Measurements from ENCODE around the gene ZKSCAN7.
"Not testable (repeated sequence)": the region's sequence is repeated elsewhere in the genome, so short reads cannot be mapped to it uniquely, and the experiment has no call there.

Gene ZKSCAN7

DNA sequence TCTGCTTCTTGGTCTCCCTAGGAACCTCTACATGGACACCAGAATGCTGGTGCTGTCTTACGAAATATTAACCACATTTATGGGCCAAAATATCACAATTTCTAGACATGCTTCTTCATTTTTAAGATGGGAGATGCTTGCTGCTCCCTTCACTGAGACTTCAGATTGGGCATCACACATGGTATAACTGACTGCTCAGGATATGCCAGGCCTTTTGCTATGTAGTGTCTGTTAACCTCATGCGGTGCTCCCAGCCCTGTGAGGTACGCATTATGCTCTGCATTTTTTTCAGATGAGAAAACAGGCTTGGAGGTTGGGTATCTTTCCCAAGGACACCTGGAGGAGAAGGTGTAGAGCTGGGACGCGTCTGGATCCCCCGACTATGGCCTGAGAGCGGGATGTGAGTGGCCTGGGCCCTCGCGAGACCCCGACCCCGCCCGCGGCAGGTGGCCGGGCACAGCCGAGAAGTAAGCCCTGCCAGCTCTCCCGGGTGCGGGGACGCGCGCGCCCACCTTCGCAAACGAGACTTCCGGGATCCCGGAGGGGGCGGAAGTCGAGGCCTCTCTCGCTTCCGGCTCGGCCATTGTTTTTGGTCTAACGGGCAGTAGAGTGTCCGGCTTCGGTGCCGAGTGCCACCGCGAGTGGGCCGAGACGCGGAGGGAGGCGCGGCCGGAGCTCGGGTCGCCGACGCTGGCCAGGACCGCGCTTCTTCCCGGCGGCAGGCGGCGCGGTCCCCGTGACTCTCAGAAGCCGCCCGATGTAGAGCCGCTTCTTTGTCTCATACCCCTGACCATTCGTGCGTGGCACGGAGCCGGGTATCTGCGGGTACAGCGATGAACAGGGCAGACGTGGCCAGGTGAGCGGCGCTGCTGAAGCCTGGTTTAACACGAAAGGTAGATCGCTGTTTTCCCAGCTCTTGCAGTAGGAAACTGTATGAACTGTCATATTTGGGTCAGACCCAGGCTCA lies at the start of gene ZKSCAN7:
ZKSCAN7 (plus strand) TSS at position 568 of the 967 bp plus-strand sequence. CDS start 1,855 bp downstream, outside the sequence.
- DNase-seq, result peak; percentile 62 to 96 (median 72)
- intact Hi-C loops (cut with DNase I), result loop anchor here (2.0 kb wide), 1 partner anchor 70 kb away; the partner anchor contains the start of gene ZNF197

DNA sequence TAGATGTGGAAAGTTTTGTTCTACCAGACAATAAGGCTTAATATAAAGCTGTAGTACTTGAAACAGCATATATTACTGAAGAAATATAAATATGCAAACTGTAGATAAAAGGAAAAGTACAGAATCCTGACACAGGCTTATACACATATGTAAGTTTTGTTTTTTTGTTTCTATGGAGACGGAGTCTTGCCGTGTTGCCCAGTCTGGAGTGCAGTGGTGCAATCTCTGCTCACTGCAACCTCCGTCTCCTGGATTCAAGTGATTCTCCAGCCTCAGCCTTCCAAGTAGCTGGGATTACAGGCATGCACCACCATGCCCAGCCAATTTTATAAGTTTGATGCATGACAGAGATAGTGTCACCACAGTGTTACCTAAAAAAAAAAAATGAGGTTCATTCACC lies 48.4 kb upstream of the ZKSCAN7 start:
- no peak for DNase-seq

DNA sequence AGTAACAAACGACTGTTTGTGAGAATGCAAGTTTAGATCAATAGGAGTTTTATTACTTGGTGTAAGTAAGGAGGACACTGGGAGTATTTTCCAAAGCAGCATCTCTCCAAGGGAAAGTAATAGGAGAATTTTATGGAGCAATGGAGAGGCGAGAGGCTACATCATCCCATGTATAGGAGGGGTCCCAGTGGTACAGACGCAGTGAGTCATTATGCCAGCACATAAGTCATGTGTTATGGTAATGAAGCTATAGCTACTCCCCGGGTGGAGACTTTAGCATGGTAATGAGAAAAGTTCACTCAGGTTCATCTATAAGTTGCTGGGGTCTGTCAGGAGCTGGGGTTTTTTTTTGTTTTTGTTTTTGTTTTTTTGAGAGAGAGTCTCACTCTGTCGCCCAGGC lies 48.0 kb upstream of the ZKSCAN7 start:
- no peak for DNase-seq
- intact Hi-C loops (cut with DNase I), result no loop called here

More for the DNA sequence above, 48.4 kb upstream of the ZKSCAN7 start:
- intact Hi-C loops (cut with DNase I), result no loop called here

DNA sequence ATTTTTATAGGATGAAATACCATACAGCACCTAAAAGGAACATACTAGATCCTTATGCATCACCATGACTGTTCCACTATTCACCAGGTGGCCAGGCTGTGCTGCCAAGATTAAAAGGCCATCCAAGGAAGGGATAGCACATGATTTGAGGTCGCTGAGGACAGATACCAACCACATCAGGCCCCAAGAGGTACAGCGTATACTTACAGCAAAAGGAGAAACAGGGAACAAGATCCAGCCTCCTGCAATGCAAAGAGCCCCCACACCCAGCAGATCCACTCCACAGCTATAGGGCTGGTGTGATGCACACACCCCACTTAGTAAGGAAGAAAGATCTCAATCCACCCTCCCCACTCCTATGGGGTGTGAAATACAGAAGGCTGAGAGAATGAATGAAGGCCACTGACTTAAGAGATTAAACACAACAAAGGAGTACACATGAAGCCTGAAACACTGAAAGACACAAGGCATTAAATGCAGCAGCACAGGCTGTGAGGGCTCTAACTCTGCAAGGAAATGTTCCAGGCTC lies 45.5 kb upstream of the ZKSCAN7 start:
- DNase-seq, result no peak

DNA sequence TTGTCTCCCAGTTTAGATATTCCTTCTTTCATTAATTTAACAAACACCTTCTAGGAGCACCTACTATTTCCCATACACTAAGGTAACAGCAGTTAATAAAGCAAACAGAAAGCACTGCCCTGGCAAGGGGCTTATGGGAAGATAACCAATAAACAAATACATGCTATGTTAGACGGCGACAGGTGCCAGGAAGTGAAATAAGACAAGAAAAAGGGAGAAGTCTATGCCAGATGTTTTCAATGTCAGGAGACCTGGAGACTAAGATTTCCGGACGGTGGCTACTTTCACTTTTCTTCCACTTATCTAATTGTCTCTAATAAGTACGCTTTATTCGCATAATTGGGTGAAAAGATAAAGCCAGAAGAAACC lies 45.0 kb upstream of the ZKSCAN7 start:
- intact Hi-C loops (cut with DNase I), result loop anchor here (2.0 kb wide), 1 partner anchor 33 kb away; the partner anchor contains the start of gene ZNF445
- no peak for DNase-seq

More for the DNA sequence above, 45.5 kb upstream of the ZKSCAN7 start:
- intact Hi-C loops (cut with DNase I), result no loop called here

DNA sequence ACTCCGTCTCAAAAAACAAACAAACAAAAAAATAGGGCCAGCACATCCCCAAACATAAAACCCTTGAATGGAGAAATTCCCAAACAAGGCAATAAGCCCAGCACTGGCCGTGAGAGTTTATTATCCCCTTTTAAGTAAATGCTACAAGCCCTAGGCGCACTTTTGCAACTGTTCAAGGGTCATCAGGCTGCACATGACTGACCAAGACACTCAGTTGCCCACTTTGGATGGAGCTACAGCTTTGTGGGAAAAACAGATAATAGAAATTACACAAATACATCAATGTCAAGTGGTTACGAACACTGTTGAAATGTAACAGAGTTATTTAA lies 43.8 kb upstream of the ZKSCAN7 start:
- intact Hi-C loops (cut with DNase I), result loop anchor here (2.0 kb wide), 1 partner anchor 34 kb away; the partner anchor contains the start of gene ZNF445
- no peak for DNase-seq

DNA sequence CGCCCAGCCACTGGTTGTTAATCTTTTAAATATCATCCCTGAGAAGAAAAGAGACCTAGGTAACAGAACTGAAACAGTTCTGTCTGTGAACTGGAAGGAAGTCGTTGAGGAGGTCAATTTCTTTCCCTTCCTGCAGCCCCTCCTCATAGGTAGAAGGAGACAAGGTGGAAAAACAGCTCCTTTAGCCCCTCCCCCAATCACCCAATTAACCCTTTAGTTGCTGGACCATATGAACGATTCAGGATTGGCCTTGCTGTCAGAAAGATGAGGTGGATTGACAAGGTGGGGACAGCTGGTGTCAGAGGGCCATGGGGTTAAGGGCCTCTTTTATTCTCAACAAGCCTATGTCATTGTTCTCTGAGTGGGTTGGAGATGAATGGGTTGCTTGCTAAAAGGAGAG lies 41.5 kb upstream of the ZKSCAN7 start:
- intact Hi-C loops (cut with DNase I), result no loop called here
- no peak for DNase-seq

DNA sequence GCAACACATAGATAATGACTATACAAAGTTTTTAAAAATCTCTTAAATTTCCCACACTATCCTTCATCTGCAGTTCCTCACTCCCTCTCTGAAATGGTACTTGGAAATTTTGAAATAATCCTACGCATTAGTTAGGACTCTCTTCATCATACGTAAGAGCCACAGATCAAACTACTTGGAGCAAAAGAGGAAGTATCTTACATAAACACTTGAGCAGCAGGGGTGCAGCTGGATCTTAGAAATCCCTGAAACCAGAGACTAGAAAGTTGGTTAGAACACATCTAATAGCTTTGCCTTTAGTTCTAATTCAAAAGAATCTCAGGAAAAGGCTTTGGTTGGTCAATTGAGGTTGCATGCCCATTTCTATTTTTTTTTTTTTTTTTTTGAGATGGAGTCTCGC lies 38.8 kb upstream of the ZKSCAN7 start:
- intact Hi-C loops (cut with DNase I), result no loop called here
- no peak for DNase-seq

DNA sequence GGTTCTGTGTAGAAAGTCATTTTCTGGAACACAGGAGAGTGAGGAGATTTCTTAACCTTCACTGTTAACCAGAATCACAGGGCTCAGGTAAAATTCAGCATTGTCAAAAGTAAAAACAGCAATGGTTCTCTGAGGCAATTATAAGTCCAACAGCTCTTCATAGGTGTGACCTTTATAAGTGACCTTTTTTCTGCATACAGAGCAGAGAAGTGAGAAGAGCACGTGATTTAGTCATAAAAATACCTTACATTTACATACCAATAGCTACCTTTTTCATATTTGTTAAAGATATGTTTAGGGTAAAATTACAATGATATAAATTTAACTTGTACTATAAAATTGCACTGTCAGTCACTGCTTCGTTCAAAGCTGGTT lies 36.2 kb upstream of the ZKSCAN7 start:
- intact Hi-C loops (cut with DNase I), result no loop called here

DNA sequence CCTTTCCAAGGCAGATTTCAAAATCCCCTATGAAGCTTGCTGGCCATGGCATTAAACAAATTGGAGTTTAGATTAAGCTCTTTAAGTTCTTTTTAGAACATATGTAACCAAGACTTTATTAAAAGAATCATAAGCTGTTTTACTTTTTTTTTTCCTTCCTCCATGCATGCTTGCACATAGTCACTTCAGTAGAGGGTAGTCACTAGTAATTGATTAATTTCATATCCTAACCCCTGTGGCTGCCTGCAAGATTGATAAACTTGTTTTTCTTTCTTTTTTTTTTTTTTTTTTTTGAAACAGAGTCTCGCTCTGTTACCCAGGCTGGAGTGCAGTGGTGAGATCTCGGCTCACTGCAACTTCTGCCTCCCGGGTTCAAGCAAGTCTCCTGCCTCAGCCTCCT lies 33.3 kb upstream of the ZKSCAN7 start:
- intact Hi-C loops (cut with DNase I), result no loop called here
- DNase-seq, result no peak

More for the DNA sequence above, 36.2 kb upstream of the ZKSCAN7 start:
- no peak for DNase-seq

DNA sequence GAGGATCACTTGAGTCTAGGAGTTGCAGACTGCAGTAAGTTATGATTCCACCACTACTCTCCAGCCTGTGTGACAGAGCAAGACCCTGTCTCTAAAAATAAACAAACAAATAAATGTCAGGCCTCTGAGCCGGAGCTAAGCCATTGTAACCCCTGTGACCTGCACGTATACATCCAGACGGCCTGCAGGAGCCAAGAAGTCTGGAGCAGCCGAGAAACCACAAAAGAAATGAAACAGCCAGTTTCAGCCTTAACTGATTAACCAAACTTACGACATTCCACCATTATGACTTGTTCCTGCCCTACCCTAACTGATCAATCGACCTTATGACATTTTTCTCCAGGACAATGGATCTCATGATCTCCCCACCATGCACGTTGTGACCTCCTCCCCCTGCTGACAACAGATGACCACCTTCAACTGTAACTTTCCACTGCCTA lies 32.5 kb upstream of the ZKSCAN7 start:
- intact Hi-C loops (cut with DNase I), result no loop called here
- DNase-seq, result no peak

DNA sequence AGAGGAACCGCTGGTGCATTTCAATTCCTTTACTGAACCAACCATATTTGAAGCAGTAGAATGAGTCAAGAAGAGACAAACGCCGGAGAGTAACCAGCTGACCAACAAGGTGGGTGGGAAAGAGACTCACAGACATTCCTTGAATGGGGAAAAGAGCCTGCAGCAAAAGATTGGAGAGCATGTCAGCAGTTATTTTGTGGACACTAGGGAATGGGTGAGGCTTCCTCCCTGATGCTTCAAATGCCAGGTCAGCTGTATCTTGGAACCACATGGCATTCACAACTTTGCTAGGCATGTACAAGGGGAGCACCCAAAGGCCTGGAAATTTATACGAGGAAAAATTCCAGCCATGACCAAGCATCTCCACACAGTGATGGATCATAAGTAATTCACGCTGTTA lies 29.9 kb upstream of the ZKSCAN7 start:
- intact Hi-C loops (cut with DNase I), result no loop called here
- DNase-seq, result no peak

DNA sequence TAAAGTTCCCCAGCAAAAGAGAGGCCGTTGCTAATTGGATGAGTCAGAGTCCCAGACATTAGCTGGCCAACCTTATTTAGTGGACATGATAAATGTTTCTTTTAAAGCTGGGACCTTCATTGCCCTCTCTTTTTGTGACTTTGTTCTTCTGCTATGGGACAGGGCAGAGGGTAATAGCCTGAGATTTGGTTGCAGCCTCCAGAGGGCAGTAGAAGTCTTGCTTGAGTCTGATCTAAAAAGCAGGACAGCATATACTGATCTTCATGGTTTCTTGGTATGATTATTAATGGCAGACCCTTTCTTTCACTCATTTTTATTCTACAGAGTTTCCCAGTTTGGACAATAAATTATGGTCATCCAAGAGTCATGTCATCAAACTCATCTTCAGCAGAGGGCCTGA lies 25.1 kb upstream of the ZKSCAN7 start:
- intact Hi-C loops (cut with DNase I), result no loop called here
- DNase-seq, result no peak

DNA sequence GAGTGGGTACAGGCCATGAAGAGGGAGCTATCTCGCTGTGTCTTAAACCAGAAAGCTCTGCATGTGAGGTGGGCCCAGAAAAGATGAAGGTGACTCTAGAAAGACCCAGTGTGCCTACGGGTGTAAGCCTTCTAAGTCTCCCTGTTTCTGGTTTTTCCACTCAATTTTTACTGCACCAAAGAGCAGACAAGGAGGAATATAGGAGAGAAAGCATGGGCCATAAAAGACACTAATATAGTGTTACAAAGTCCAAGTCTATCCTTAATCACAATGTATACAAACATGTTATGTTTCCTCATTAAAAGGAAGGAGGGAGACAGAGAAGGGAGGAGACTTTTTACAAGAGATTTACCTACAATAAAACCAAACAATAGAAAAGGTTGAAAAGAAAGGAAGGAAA lies 24.1 kb upstream of the ZKSCAN7 start:
- no peak for DNase-seq
- intact Hi-C loops (cut with DNase I), result no loop called here

DNA sequence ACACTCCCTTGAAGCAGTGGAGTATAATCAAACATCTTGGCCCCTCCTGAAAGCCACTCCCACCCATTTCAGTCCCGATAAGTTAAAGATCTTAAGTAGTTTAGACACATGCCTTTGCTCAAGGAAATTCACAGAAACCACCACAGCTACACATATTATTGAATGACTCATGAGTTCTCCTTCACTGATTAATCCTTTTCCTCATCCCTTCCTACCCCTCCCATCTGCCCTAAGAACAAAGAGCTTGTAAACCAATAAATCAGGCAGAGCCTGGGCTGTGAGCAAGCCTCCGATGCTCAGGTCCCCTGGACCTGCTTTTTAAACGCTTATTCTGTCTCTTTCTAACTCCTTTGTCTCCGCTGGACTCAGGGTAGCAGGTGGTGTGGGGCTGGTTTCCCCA lies 20.3 kb upstream of the ZKSCAN7 start:
- intact Hi-C loops (cut with DNase I); DNase-seq: not testable (repeated sequence)

DNA sequence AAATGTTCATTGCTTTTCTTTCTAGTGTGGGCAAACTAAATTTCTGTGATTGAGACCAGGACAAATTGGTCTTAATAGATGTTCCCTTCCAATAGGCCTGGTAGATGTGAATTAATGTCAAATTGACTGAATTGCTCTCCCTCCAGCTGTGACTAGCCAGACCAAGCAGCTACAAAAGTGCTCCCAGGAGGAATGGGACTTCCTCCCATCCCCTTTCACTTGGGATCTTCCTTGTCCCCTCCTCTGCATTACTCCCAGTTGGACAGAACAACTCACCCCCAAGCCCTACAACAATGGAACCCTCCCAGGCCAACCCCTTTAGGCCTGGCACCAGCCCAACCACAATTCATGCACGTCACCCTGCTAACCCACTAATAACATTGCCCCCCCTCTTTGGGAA lies 19.6 kb upstream of the ZKSCAN7 start:
- intact Hi-C loops (cut with DNase I), result no loop called here
- DNase-seq, result no peak

DNA sequence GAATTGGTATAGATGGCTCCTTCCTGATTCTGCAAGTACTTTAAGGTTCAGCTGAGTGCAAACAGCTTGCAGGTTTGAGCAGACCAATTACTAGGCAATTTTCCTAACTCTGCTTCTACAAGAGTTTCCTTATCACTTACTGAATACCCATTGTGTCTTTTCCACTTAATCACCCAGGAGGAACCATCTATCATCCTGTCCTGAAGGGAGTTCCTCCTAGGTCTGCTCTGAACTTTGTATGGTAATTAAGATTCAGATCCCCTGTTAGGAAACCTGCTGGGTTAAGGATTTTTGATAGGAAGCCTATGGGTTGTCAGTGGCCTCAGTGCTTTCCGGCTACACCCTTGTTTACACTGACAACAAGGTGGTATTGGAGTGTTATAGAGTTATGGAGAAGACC lies 10.2 kb upstream of the ZKSCAN7 start:
- intact Hi-C loops (cut with DNase I); DNase-seq: not testable (repeated sequence)

DNA sequence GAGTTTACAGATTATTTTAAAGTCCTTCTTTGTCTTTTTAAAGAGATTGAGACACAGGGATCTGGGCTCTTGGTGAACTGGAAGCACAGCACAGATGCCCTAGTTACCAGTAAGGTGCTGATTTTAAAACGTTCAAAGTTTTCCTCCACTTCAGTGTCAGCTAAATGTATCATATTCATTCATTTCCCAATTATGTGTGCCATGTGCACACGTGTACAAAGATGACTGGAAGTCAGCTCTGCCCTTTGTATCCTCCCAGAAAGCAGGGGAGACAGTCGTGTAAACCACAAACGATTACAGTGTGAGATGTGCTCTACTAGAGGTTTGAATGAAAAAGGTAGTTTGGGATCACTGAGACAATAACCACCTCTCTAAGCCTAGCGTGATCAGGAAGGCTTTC lies 730 bp downstream of the ZKSCAN7 start:
- intact Hi-C loops (cut with DNase I), result loop anchor here (2.0 kb wide), 1 partner anchor 69 kb away; the partner anchor contains the start of gene ZNF197
- no peak for DNase-seq

DNA sequence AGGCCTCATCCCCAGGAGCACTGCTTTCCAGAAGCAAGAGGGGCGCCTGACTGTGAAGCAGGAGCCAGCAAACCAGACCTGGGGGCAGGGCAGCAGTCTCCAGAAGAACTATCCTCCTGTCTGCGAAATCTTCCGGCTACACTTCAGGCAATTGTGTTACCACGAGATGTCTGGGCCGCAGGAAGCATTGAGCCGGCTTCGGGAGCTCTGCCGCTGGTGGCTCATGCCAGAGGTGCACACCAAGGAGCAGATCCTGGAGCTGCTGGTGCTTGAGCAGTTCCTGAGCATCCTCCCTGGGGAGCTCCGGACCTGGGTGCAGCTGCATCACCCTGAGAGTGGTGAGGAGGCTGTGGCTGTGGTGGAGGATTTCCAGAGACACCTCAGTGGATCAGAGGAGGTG lies 2.1 kb downstream of the ZKSCAN7 start:
- DNase-seq, result peak in 2 of 10 donors; percentile 43 to 74
- intact Hi-C loops (cut with DNase I), result no loop called here

DNA sequence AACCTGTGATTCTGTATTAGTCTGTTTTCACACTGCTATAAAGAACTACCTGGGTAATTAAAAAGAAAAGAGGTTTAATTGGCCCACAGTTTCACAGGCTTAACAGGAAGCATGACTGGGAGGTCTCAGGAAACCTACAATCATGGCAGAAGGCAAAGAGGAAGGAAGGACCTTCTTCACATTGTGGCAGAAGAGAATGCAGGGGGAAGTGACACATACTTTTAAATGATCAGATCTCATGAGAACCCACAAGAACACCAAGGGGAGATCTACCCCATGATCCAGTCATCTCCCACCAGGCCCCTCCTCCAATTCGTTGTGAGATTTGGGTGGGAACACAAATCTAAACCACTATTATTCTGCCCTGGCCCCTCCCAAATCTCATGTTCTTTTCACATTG lies 6.1 kb downstream of the ZKSCAN7 start:
- DNase-seq, result no peak
- intact Hi-C loops (cut with DNase I), result no loop called here

DNA sequence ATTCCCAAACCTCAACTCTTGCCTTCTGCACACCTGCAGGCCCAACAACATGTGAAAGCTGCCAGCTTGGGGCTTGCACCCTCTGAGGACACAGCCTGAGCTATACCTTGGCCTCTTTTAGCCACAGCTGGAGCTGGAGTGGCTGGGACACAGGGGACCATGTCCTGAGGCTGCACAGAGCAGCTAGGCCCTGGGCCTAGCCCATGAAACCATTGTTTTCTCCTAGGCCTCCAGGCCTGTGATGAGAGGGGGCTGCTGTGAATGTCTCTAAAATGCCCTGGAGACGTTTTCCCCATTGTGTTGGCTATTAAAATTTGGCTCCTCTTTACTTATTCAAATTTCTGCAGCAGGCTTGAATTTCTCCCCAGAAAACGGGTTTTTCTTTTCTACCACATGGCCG lies 7.2 kb downstream of the ZKSCAN7 start:
- DNase-seq, result no peak
- intact Hi-C loops (cut with DNase I), result no loop called here

DNA sequence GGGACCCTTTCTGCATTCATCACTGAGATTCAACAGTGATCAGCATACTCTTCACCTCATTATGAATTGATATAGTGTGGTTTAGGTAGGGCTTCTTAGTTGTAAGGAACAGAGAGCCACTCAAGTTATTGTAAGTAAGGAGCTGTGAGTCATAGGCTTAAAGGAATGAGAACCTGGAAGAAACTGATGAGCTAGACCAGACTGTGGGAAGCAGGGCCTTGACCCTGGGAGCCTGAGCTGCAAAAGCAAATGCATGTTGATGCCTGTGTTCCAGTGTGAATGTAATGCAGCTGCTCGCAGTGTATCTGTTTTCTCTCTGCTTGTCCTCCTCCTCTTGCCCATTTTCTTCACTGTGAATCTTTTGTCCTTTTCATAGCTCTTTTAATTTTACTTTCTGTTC lies 13.6 kb downstream of the ZKSCAN7 start:
- intact Hi-C loops (cut with DNase I), result no loop called here
- DNase-seq, result no peak
